ENCODE measurements around the gene PPIA. TPM values are rescaled to one million over a fixed set of nuclear protein-coding genes. Genes with fewer than 3 reads are reported as not detected.
"Not testable (repeated sequence)": the region's sequence is repeated elsewhere in the genome, so short reads cannot be mapped to it uniquely, and the experiment has no call there.

Gene PPIA
- total and polyA plus RNA-seq, 5 donors from 2014 or later = 670 to 4,426 (median 4,156) TPM

- H3K4me1 ChIP-seq (ENCODE audit: control insufficient read depth, insufficient read depth, low read length, poor library complexity, severe bottlenecking) = no peaks in the 10 kb centered on the region
- H3K27ac ChIP-seq (ENCODE audit: insufficient read depth, low read length, poor library complexity, severe bottlenecking) = no peak overlapping the region
- Mint-ChIP-seq H3K4me3 (no peak overlapping the region), H3K36me3 (peaks cover 7% of the 10 kb centered on the region), H3K27ac (peak overlapping the region in 2 of 3 donors; percentile 62 to 85), H3K4me1 (peaks cover 0 to 15% (median 11%) of the 10 kb centered on the region in 4 donors), H3K9me3 (peaks cover 0 to 1% (median 0%) of the 10 kb centered on the region in 7 donors), H3K27me3 (peaks cover 4% of the 10 kb centered on the region)
- DNase-seq = no peak
- peaks cover 13% of the 10 kb centered on the region for H3K36me3 ChIP-seq (ENCODE audit: control insufficient read depth, insufficient read depth, low read length)
- H3K4me3 ChIP-seq (ENCODE audit: low read depth, low read length) = no peak overlapping the region
- no peaks in the 10 kb centered on the region for H3K27me3 ChIP-seq (ENCODE audit: control insufficient read depth, insufficient read depth, low read length)
- H3K9me3 ChIP-seq (ENCODE audit: control insufficient read depth in 2 of 2, low read length in 2 of 2) = no peaks in the 10 kb centered on the region
- no peak for ATAC-seq (ENCODE audit: low read depth in 2 of 2)
Observed at GRCh38 chr7:44823255-44823781, 26.8 kb downstream of the PPIA start.

GRCh38 chr7:44824894-44825526 lies 28.5 kb downstream of the PPIA start:
- no peak overlapping the region for H3K4me3 ChIP-seq (ENCODE audit: low read depth, low read length)
- H3K36me3 ChIP-seq (ENCODE audit: control insufficient read depth, insufficient read depth, low read length) = peaks cover 27% of the 10 kb centered on the region
- Mint-ChIP-seq H3K4me3 (no peak overlapping the region), H3K36me3 (peaks cover 16% of the 10 kb centered on the region), H3K27ac (peak overlapping the region; percentile 40 to 67 (median 66)), H3K4me1 (peaks cover 0 to 15% (median 11%) of the 10 kb centered on the region in 4 donors), H3K27me3 (peaks cover 4% of the 10 kb centered on the region), H3K9me3 (peaks cover 0 to 1% (median 0%) of the 10 kb centered on the region in 7 donors)
- DNase-seq (no peak), ATAC-seq (ENCODE audit: low read depth in 2 of 2) (no peak)
- no peaks in the 10 kb centered on the region for H3K4me1 ChIP-seq (ENCODE audit: control insufficient read depth, insufficient read depth, low read length, poor library complexity, severe bottlenecking)
- no peaks in the 10 kb centered on the region for H3K9me3 ChIP-seq (ENCODE audit: control insufficient read depth in 2 of 2, low read length in 2 of 2)
- H3K27ac ChIP-seq (ENCODE audit: insufficient read depth, low read length, poor library complexity, severe bottlenecking) = no peak overlapping the region
- no peaks in the 10 kb centered on the region for H3K27me3 ChIP-seq (ENCODE audit: control insufficient read depth, insufficient read depth, low read length)

GRCh38 chr7:44827567-44827966 lies 31.1 kb downstream of the PPIA start:
- H3K27me3 Mint-ChIP-seq = peaks cover 4% of the 10 kb centered on the region

GRCh38 chr7:44838751-44839150 lies 42.3 kb downstream of the PPIA start:
- Histone ChIP-seq H3K27me3 (ENCODE audit: control insufficient read depth, insufficient read depth, low read length) (no peaks in the 10 kb centered on the region), H3K9me3 (ENCODE audit: control insufficient read depth in 2 of 2, low read length in 2 of 2) (no peaks in the 10 kb centered on the region), H3K4me3 (ENCODE audit: low read depth, low read length) (no peak overlapping the region), H3K36me3 (ENCODE audit: control insufficient read depth, insufficient read depth, low read length) (peaks cover 66% of the 10 kb centered on the region), H3K27ac (ENCODE audit: insufficient read depth, low read length, poor library complexity, severe bottlenecking) (no peak overlapping the region), H3K4me1 (ENCODE audit: control insufficient read depth, insufficient read depth, low read length, poor library complexity, severe bottlenecking) (peaks cover 3% of the 10 kb centered on the region)
- DNase-seq = no peak
- no peaks in the 10 kb centered on the region for H3K27me3 Mint-ChIP-seq
- H3K36me3 Mint-ChIP-seq = peaks cover 31% of the 10 kb centered on the region
- peak overlapping the region in 2 of 3 donors; percentile 32 to 47 for H3K27ac Mint-ChIP-seq
- no peak overlapping the region for H3K4me3 Mint-ChIP-seq
- H3K9me3 Mint-ChIP-seq = no peaks in the 10 kb centered on the region
- ATAC-seq (ENCODE audit: low read depth in 2 of 2) = no peak
- H3K4me1 Mint-ChIP-seq = peaks cover 10 to 32% (median 24%) of the 10 kb centered on the region in 4 donors

More at GRCh38 chr7:44827567-44827966, 31.1 kb downstream of the PPIA start:
- Histone ChIP-seq H3K27me3 (ENCODE audit: control insufficient read depth, insufficient read depth, low read length) (no peaks in the 10 kb centered on the region), H3K36me3 (ENCODE audit: control insufficient read depth, insufficient read depth, low read length) (peaks cover 48% of the 10 kb centered on the region), H3K4me3 (ENCODE audit: low read depth, low read length) (no peak overlapping the region), H3K4me1 (ENCODE audit: control insufficient read depth, insufficient read depth, low read length, poor library complexity, severe bottlenecking) (no peaks in the 10 kb centered on the region), H3K27ac (ENCODE audit: insufficient read depth, low read length, poor library complexity, severe bottlenecking) (no peak overlapping the region), H3K9me3 (ENCODE audit: control insufficient read depth in 2 of 2, low read length in 2 of 2) (no peaks in the 10 kb centered on the region)
- DNase-seq (no peak), ATAC-seq (ENCODE audit: low read depth in 2 of 2) (no peak)
- peaks cover 7 to 9% (median 8%) of the 10 kb centered on the region in 4 donors for H3K4me1 Mint-ChIP-seq
- H3K9me3 Mint-ChIP-seq = no peaks in the 10 kb centered on the region
- H3K27ac Mint-ChIP-seq = peak overlapping the region in 2 of 3 donors; percentile 19 to 78
- H3K36me3 Mint-ChIP-seq = peaks cover 16% of the 10 kb centered on the region
- H3K4me3 Mint-ChIP-seq = no peak overlapping the region

- peaks cover 27% of the 10 kb centered on the region for H3K36me3 Mint-ChIP-seq
- H3K27ac Mint-ChIP-seq = peak overlapping the region in 1 of 3 donors; percentile 26
- H3K4me3 Mint-ChIP-seq = not testable (repeated sequence)
Observed at GRCh38 chr7:44842675-44843074, 46.2 kb downstream of the PPIA start.

GRCh38 chr7:44843440-44843839 lies 47.0 kb downstream of the PPIA start:
- H3K4me3 ChIP-seq (ENCODE audit: low read depth, low read length); H3K9me3 ChIP-seq (ENCODE audit: control insufficient read depth in 2 of 2, low read length in 2 of 2); H3K27ac Mint-ChIP-seq; H3K27me3 Mint-ChIP-seq; ATAC-seq (ENCODE audit: low read depth in 2 of 2); H3K27ac ChIP-seq (ENCODE audit: insufficient read depth, low read length, poor library complexity, severe bottlenecking); H3K9me3 Mint-ChIP-seq; H3K27me3 ChIP-seq (ENCODE audit: control insufficient read depth, insufficient read depth, low read length); DNase-seq: not testable (repeated sequence)
- H3K36me3 ChIP-seq (ENCODE audit: control insufficient read depth, insufficient read depth, low read length) = peaks cover 35% of the 10 kb centered on the region
- Mint-ChIP-seq H3K36me3 (peaks cover 26% of the 10 kb centered on the region), H3K4me3 (peak overlapping the region in 1 of 4 donors; percentile 9), H3K4me1 (peaks cover 35 to 63% (median 53%) of the 10 kb centered on the region in 4 donors)
- H3K4me1 ChIP-seq (ENCODE audit: control insufficient read depth, insufficient read depth, low read length, poor library complexity, severe bottlenecking) = peaks cover 28% of the 10 kb centered on the region

More at GRCh38 chr7:44842675-44843074, 46.2 kb downstream of the PPIA start:
- not testable (repeated sequence) for ATAC-seq (ENCODE audit: low read depth in 2 of 2); H3K27me3 ChIP-seq (ENCODE audit: control insufficient read depth, insufficient read depth, low read length); DNase-seq; H3K9me3 ChIP-seq (ENCODE audit: control insufficient read depth in 2 of 2, low read length in 2 of 2); H3K27me3 Mint-ChIP-seq; H3K9me3 Mint-ChIP-seq; H3K4me3 ChIP-seq (ENCODE audit: low read depth, low read length); H3K27ac ChIP-seq (ENCODE audit: insufficient read depth, low read length, poor library complexity, severe bottlenecking)
- peaks cover 28% of the 10 kb centered on the region for H3K4me1 ChIP-seq (ENCODE audit: control insufficient read depth, insufficient read depth, low read length, poor library complexity, severe bottlenecking)
- H3K4me1 Mint-ChIP-seq = peaks cover 30 to 58% (median 51%) of the 10 kb centered on the region in 4 donors
- H3K36me3 ChIP-seq (ENCODE audit: control insufficient read depth, insufficient read depth, low read length) = peaks cover 37% of the 10 kb centered on the region

- peak overlapping the region in 2 of 3 donors; percentile 97 to 98 for H3K27ac Mint-ChIP-seq
- no peak for DNase-seq
Observed at GRCh38 chr7:44845451-44845850, 49.0 kb downstream of the PPIA start.

More at GRCh38 chr7:44845451-44845850, 49.0 kb downstream of the PPIA start:
- Histone ChIP-seq H3K9me3 (ENCODE audit: control insufficient read depth in 2 of 2, low read length in 2 of 2) (no peaks in the 10 kb centered on the region), H3K27ac (ENCODE audit: insufficient read depth, low read length, poor library complexity, severe bottlenecking) (peak overlapping the region; percentile 98), H3K36me3 (ENCODE audit: control insufficient read depth, insufficient read depth, low read length) (peaks cover 18% of the 10 kb centered on the region), H3K27me3 (ENCODE audit: control insufficient read depth, insufficient read depth, low read length) (no peaks in the 10 kb centered on the region), H3K4me3 (ENCODE audit: low read depth, low read length) (peak overlapping the region; percentile 91), H3K4me1 (ENCODE audit: control insufficient read depth, insufficient read depth, low read length, poor library complexity, severe bottlenecking) (peaks cover 32% of the 10 kb centered on the region)
- ATAC-seq (ENCODE audit: low read depth in 2 of 2) = no peak
- peaks cover 29 to 64% (median 50%) of the 10 kb centered on the region in 4 donors for H3K4me1 Mint-ChIP-seq
- no peaks in the 10 kb centered on the region for H3K9me3 Mint-ChIP-seq
- H3K36me3 Mint-ChIP-seq = peaks cover 18% of the 10 kb centered on the region
- H3K4me3 Mint-ChIP-seq = peak overlapping the region; percentile 96 to 99 (median 97)
- peaks cover 6% of the 10 kb centered on the region for H3K27me3 Mint-ChIP-seq
